ENCODE measurements around the gene RABAC1. TPM values are rescaled to one million over a fixed set of nuclear protein-coding genes. Genes with fewer than 3 reads are reported as not detected.

The RABAC1 gene
- total and polyA plus RNA-seq, 9 of the 15 experiments (the other 6 are each of a cell fraction or from before 2014, with no cell fraction given), result 2.4 to 28.1 (median 9.3) TPM

- TF ChIP-seq CHD7 (IDR thresholded peaks at IDR 0.05; ENCODE audit: low read depth, low read length) (no peak), RFX1 (IDR thresholded peaks at IDR 0.05) (no peak), ZBTB11 (CRISPR knock-in tag; IDR thresholded peaks at IDR 0.05) (0 out of 6 replicates have a peak, but pooled peaks of 1 of the 3 experiments have one; percentile 47), ADNP (tag; IDR thresholded peaks at IDR 0.05) (no peak), ZNF695 (CRISPR knock-in tag; IDR thresholded peaks at IDR 0.05) (no peak), POLR2A (conservative IDR thresholded peaks at IDR 0.05) (peak; percentile 75), BCOR (IDR thresholded peaks at IDR 0.05) (peak; percentile 88), WHSC1 (IDR thresholded peaks at IDR 0.05; ENCODE audit: low read length) (no peak), CHD2 (IDR thresholded peaks at IDR 0.05; ENCODE audit: low read depth, low read length) (no peak), SP2 (IDR thresholded peaks at IDR 0.05; ENCODE audit: extremely low read depth, low read depth, low read length, poor library complexity, severe bottlenecking) (no peak), CREBBP (IDR thresholded peaks at IDR 0.05; ENCODE audit: low read depth, low read length) (no peak), ELK3 (CRISPR knock-in tag; IDR thresholded peaks at IDR 0.05) (no peak)
Observed at GRCh38 chr19:41928754-41929535, 30.2 kb downstream of the RABAC1 start (continued).
